CD4-positive, alpha-beta T cell treated with Interferon alpha-2 for 1 hour (primary cell): ENCODE measurements around the gene TMEM170B.
"Not testable (repeated sequence)": the region's sequence is repeated elsewhere in the genome, so short reads cannot be mapped to it uniquely, and the experiment has no call there.

ENCODE experiments used
- DNase-seq, 2 donors: peaks; one replicate each; pipeline ENCODE4 v3.0.0-alpha.2; 2020 to 2022

Gene TMEM170B

DNA sequence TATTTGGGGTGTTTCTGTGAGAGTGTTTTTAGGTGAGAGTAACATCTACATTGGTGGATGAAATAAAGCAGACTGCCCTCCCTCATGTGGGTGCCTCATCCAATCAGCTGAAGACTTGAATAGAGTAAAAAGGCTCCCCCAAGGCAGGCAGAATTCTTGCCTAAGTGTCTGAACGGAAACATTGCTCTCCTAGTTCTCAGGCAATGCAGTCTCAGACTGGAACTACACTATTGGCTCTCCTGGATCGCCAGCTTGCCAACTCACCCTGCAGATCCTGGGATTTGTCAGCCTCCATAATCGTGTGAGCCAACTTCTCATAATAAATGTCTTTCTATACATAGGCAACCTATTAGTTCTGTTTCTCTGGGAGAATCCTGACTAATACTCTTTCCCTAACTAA, 5.5 kb upstream of the TMEM170B start:
- DNase-seq: no peak

DNA sequence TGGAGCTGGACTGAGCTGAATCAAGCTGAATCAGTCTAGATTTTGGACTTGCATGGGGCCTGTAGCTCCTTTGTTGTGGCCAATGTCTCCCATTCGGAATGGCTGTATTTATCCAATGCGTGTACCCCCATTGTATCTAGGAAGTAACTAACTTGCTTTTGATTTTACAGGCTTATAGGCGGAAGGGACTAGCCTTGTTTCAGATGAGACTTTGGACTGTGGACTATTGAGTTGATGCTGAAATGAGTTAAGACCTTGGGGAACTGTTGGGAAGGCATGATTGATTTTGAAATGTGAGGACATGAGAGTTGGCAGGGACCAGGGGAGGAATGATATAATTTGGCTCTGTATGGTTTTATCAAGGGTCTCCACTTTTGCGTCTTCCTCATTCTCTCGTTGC, 3.0 kb upstream of the TMEM170B start:
- no peak for DNase-seq

DNA sequence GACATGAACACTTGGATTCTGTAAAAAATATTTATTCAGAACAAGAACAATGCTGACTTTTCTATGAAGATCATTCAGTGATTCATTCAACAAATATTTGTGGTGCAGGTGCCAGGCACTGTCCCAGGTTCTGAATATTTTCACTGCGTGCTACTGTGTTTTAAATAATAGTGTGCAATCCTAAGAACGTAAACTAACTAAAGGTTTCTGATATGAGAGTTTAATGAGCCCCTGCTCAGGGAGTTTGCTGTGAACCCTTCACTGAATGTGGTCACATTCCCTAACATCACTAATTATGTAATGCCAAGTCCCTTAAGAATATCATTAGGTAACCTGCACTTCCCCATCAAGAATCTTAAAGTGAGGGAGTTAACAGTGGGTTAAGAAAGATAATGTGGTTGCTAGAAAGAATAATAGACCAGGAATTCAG, 1.7 kb upstream of the TMEM170B start:
- no peak for DNase-seq

DNA sequence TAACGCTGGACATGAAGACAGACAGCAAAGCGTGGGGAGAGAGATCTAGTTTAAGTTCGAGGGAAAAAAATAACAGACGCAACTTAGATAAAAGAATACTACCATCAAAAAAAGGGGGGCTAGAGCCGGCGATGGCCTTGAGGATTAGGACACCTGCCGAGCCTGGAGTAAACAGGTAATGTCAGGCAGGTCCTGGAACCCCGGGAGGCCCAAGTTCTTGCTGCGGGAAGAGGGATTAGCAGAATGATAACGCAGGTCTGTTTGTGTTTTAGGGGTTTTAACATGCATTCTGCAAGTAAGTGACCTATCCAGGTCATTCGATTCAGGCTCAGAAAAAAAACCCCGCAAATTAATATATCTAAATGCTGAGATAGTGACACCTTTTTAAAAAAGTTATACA, 754 bp upstream of the TMEM170B start:
- DNase-seq: no peak

DNA sequence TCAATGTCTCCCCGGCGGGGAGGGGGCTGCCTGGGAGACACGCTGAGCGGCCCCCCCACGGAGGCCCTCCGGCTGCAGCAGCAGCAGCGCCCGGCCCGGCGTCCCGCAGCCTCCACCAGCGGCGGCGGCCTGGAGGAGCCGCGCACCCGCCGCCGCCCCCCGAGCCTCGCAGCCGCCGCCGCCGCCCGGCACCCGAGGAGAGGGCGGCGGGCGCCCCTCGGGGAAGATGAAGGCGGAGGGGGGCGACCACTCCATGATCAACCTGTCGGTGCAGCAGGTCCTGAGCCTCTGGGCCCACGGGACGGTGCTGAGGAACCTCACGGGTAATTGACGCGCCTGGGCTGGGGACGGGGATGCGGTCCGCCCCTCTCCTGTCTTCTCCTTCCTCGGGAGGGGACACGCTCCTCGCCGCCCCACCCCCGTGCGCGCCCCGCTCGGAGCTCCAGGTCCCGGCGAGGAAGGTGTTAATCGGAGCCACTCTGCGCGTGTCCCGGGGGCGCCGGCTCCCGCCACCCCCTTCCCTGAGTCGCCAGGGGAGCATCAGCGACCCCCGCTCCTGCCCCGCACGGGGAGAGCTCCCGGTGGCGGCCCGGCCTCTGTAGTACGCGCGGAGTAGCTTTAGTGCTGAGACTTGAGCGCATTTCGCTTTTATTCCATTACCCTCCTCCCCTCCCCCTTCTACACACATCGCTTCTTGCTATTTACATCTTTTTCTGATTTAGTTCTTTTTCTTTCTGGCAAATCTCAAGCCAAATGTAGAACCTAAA, 686 bp downstream of the TMEM170B start:
- DNase-seq: peak; percentile 11 to 27

DNA sequence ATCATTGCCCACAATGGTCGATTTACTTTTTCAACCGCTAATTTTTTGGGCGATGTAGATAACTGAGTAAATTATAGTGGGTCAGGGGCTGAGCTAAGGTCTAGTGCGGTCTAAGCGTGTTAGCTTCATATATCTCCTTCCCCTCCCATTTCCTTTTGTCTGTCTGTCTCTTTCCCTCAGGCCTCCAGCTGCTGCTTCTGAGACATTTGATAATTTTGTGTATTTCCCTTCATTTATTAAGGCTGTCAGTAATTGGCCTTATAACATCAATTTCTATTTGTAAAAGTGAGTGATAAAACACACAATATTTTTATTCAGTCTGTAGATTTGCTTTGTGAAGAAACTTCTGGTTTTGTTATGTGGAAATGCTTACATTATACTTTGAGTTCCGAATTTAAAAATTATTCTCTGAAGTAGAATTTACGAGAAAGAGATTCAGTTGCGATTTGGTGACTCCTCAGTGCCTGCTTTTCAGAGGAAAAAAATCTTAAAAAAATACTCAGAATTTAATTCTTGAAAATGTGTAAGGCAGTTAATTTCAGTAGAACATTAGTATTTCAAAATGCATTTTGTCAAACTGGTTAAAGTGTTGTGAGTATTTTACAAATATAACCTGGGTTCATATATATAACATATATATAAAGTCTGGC, 1.4 kb downstream of the TMEM170B start:
- DNase-seq: no peak

DNA sequence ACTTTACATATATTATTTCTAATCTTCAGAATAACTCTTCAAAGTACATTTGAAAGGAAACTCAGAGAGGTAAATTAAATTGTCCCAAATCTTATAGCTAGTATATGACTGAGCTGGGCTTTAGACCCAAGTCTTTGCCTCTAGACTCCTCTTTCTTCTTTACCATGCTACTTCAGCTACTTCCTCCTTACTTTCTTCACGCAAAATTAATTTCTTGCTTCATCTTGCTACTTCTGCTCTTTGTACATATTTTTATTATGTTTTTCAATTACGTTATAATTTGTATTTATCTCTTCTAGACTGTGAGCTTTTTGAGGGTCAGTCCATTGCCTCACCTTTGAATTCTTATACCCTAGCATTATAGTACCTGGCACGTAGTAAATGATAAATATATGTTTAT, 5.3 kb downstream of the TMEM170B start:
- DNase-seq: no peak

DNA sequence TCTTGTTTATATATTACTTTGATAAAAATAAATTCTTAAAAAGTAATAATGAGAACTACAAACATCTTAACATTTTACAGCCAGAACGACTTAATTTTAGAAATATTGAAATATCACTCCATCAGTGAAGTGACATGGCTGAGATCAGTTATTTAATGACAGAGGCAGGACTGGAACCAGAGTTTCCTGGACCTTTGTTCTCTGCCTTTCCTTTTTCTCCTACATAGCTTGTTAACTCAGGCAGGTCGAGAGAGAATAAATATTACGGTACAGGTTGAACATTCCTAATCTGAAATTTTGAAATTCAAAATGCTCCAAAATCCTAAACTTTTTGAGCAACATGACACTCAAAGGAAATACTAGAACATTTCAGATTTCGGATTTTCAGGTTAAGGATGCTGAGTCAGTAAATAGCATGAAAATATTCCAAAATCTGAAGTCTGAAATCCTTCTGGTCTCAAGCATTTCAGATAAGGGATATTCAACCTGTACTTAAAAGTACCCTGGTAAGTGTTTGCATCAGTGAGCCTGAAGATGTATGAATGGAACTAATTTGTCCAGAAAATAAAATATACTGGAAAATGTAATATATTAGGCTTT, 6.5 kb downstream of the TMEM170B start:
- DNase-seq: no peak

DNA sequence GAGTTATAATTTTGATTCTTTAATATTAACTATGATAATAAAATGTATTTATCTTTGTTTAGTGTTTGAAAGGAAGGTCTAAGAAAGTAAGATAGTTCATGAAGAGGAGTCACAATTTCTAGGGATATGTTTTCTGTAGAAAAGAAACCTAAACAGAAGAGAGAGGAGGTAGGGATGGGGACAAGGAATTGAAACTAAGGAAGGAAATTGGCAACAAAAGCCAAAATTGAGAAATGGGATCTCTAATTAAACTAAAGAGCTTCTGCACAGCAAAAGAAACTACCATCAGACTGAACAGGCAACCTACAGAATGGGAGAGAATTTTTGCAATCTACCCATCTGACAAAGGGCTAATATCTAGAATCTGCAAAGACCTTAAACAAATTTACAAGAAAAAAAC, 10.3 kb downstream of the TMEM170B start:
- DNase-seq: not testable (repeated sequence)

DNA sequence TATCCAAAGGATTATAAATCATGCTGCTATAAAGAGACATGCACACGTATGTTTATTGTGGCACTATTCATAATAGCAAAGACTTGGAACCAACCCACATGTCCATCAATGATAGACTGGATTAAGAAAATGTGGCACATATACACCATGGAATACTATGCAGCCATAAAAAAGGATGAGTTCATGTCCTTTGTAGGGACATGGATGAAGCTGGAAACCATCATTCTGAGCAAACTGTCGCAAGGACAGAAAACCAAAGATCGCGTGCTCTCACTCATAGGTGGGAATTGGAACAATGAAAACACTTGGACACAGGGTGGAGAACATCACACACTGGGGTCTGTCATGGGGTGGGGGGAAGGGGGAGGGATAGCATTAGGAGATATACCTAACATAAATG, 11.0 kb downstream of the TMEM170B start:
- DNase-seq: not testable (repeated sequence)

DNA sequence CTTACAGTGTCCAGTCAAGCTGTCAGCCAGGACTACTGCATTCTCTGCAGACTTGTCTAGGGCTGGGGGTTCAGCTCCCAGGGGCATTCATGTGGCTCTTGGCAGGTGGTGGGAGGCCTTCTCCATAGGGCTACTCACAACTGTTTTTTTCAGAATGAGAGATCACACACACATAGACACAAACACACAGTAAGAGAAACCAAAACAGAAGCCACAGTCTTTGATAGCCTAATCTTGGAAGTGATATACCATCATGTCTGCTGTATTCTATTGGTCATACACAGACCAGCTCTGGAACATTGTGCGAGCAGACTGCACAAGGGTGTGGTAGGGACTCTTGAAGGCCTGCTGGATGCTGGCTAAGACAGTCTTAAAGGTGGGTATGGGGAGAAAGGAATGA, 13.5 kb downstream of the TMEM170B start:
- no peak for DNase-seq

DNA sequence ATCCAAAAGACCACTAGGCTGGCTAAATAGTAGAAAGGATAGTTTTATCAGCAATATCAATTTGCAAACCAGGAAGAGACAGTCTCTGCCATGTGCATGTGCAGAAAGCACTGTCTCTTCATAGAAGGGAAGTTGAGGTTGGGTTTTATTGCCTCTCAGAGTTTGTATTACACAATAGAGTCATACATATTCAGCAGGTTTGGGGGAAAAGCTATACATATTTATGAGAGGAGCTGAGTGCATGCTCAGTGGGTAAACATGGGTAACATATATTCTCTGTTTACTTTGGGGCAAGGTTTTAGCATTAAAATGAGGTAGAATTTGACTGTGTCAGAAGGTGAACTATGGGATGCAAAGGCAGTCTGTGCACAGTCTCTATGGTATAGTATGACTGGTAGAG, 14.9 kb downstream of the TMEM170B start:
- no peak for DNase-seq

DNA sequence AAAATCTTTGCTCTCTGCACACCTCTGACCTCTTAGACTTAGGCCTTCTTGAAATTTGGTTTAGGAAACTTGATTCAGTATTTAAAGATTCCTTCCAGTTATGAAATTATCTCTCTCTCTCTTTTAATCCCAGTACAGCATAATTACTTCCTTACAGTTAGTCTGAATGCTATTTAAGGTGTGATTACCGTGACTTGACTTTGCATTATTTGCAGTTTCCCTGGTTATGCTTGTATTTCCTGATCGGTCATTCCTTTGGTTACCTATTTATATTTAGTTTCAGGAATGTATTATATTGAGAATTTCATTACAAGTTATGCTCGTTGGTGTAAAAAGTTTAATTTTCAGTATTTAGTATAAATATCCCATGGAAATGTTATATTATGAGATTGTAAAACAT, 16.3 kb downstream of the TMEM170B start:
- DNase-seq: no peak

DNA sequence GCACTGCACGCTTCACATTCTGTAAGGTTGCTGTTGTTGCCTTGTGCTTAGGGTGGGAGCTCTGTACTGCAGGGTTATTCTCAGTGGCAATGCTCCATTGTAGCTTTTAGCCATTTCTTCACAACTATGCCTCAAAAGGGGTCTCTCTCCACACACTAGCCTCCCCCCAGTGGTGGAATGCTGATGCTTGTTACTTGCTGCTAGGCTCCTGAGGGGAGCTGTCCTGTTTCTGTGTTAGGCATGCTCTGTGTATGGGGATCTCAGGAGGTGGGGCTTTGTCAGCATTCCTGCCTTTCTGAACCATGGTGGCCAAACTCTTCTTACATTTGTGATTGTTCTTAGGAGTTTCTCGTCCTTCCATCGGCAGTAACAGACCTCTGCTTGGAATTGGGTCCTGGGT, 18.8 kb downstream of the TMEM170B start:
- no peak for DNase-seq

DNA sequence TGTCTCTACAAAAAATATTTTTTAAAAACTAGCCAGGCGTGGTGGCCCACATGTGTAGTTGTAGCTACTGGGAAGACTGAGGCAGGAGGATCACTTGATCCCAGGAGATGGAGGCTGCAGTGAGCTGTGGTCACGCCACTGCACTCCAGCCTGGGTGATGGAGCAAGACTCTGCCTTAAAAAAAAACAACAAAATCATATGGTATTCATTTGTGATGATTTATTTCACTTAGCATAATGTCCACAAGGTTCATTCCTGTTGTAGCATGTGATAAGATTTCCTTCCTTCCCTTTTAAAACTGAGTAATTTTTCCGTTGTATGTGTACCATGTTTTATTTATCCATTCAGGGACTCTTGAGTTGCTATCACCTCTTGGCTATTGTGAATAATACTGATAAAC, 26.2 kb downstream of the TMEM170B start:
- DNase-seq: no peak

DNA sequence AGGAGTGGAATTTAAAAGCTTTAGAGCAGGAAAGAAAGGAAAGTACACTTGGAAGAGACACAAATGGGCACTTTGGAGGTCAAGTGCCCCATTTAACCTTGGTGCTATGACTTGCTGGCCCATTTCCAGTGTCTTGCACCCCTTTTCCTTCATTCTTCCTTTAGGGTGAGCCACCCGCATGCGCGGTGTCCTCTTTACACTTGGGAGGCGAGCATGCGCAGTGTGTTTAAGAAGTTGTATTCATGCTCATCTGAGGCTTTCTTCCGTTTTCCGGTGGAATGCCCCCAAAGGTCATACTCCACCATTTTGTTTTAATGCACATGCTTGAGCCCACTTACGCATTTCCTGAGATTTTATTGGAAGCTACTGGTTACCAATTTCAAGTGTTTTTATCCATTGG, 29.1 kb downstream of the TMEM170B start:
- no peak for DNase-seq

DNA sequence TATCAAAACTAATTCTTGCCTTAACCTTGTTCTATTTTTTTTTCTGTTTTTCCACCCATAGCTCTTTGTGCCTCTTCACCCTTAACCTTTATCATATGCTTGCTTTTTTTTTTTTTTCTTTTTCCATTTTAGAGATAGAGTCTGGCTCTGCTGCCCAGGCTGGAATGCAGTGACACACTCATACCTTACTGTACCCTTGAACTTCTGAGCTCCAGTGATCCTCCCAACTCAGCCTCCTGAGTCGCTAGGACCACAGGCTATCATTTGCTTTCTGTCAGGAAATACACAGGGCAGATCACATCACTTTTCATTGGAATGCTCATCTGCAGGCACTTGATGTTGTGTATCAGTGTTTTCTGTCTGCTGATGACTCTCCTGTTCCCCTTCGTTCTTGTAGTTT, 33.5 kb downstream of the TMEM170B start:
- no peak for DNase-seq

DNA sequence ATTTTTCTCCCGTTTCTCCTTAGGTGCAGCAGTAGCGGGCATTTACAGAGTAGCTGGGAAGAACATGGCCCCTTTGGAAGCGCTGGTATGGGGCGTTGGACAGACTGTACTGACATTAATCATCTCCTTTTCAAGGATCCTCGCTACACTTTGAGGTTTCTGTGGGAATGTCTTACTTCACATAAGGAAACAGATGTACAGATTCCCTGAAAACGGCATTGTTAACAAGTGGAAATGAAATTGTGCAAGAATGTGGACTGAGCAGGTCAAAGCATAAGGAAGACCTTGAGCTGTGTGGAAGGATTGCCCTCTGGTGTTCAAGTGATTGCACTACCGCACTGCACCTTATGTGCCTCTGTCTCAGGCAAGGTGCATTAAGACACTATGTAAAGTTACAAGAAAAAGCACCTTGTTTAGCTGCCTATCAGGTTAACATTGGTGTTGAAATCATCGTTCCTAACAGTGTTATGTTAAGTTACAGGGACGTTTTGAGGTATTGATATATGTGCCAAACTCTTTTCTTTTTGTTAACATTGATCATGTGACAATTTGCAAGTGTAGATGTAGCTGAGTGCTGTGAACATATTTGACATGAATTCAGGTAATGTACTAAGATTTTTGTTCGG, 38.0 kb downstream of the TMEM170B start:
- DNase-seq: peak; percentile 63

DNA sequence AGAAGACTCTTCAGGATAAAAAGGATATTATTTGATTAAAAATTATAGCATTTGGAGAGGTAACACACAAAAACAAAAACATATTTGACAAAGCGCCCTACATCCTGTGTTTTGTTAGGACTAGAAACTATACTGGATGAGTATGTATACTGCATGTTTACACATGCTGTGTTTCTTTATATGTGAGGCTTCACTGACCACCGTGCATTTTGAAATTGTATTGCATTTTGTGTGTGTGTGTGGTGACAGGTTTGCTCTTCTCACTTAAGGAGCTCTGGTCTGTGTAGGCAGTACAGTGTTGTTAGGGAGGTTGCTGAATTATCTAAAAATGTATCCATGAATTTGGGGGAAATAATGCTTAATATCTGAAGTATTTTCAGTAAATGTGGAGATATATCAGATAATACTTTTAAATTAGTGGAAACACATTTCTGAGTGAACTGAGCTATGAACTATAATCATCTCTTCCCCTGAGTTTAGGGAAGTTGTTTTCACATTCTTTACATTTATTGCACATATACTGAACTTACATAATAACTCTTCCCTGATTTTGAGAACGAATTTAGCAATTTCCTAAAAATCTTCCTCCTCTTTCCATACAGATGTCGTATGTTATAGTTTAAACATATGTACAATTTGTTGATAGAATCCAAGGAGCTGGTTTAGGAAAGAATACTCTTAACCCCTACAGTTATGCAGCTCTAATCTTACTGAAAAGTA, 43.3 kb downstream of the TMEM170B start:
- no peak for DNase-seq

DNA sequence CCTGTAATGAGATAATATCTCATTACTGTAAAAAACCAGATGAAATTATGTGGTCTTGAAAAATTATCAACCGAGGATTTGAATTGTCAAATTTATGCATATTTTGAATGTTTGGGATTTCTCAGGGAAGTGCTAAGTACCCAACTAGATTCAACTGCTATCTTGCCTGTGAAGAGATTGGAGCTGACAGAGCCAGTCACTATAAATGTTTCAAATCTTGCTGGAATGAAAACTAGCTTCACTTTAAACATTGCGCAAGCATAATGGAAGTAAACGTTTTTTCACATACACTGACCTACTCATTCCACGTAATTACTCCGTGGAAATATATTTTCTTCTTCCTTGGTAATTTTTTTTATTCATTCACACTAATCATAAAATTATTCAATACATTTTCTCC, 46.7 kb downstream of the TMEM170B start:
- DNase-seq: no peak

DNA sequence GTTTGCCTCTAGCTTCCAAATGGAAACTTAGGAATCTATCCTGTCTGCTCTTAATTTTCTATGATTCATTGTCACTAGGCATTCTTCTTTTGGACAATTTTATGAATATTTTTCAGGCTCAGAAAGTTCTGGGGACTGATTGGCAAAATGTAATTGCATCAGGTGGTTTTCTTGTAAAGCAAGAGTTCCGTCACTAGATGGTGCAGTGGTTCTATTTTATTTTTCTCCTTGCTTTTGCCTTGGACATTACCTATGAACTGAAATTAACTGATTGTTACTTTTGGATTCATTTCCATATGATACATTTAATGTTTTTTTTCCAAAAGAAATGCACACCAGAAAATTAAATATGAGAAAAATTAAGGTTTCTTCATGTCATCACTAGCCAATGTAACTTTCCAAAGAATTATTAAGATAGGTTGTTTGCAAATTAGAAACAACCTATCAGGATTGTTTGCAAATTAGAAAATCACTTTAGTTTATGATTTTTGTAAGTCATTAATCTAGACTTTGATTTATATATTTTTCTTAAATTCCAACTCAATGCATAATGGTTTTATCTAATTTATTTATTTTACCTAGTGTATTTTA, 48.0 kb downstream of the TMEM170B start:
- peak in 1 of 2 donors; percentile 22 for DNase-seq

DNA sequence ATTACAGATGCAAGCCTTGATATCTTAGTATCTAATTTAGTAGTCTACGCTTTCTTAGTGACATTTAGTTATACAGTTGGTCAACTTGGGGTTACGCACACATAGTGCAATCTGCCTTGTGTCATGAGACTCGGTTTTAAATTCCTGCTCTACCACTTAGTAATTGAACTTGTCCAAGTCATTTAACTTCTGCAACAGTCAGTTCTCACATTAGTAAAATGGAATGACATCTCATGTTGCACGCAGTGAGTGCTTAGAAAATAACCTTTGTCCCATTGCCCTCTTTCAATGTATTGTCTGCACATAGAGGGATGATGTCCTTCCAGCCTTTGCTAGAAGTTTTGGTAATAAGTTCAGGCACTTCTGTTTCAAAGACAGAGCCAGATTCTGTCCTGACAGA, 48.6 kb downstream of the TMEM170B start:
- DNase-seq: no peak

DNA sequence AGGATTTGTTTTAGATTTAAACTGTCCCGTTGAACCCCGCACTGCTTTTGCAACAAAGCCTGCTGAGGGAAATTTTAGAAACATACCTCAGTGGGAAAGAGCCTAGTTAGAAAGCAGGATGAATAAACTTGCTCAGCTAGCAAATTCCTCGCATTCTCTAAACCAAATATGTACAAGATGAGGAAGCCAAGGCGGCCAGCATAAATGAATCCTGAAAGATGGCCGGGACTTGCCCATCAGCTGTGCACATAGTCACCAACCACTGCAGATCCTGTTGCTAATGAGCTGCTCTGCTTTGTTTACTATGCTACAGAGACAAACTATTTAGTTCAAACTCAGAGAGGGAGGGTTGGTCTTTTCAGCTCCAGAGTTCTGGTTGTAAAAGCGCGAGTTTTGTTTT, 49.0 kb downstream of the TMEM170B start:
- DNase-seq: no peak
